GM12891 (cell line): ENCODE data around the gene MICOS13.
A peak's percentile ranks its signal among the peaks of the same experiment; 100 is the strongest.

Source experiments
- DNase-seq: peaks from one replicate; pipeline ENCODE4 v3.0.0; 2011; ENCODE audit warnings: low spot score; ENCODE audit not compliant: insufficient read length
- FAIRE-seq: peaks from 2 replicates; lab custom pipeline; 2011; peaks lifted over from hg19 to GRCh38; lab: Jason Lieb, UNC
- PAX5 ChIP-seq: IDR thresholded peaks from 2 replicates; pipeline ENCODE4 v1.6.1; 2011; ENCODE audit warnings: low read length, moderate library complexity, mild to moderate bottlenecking; ENCODE audit not compliant: insufficient read depth, severe bottlenecking
- POLR2A ChIP-seq: IDR thresholded peaks from 2 replicates; pipeline ENCODE4 v1.6.1; 2011; ENCODE audit warnings: low read depth, low read length, control low read depth
- POLR2AphosphoS5 ChIP-seq: IDR thresholded peaks from 2 replicates; pipeline ENCODE4 v1.6.1; 2011; ENCODE audit warnings: low read depth, low read length, control low read depth
- POU2F2 ChIP-seq: IDR thresholded peaks from 2 replicates; pipeline ENCODE4 v1.6.1; 2011; ENCODE audit warnings: low read depth, mild to moderate bottlenecking, control low read depth, low read length, moderate library complexity
- SPI1 ChIP-seq: IDR thresholded peaks from 2 replicates; pipeline ENCODE4 v1.6.1; 2011; ENCODE audit warnings: low read depth, low read length, control low read depth
- TAF1 ChIP-seq: IDR thresholded peaks from 2 replicates; pipeline ENCODE4 v1.6.1; 2011; ENCODE audit warnings: low read depth, low read length, control low read depth

MICOS13 gene

GRCh38 chr19:5679289-5680083 is 830 bp downstream of the MICOS13 start:
- DNase-seq (no peak), FAIRE-seq (no peak)
- TF ChIP-seq POLR2AphosphoS5 (no peak), SPI1 (no peak), TAF1 (no peak), POU2F2 (no peak), POLR2A (no peak), PAX5 (no peak)

DNA sequence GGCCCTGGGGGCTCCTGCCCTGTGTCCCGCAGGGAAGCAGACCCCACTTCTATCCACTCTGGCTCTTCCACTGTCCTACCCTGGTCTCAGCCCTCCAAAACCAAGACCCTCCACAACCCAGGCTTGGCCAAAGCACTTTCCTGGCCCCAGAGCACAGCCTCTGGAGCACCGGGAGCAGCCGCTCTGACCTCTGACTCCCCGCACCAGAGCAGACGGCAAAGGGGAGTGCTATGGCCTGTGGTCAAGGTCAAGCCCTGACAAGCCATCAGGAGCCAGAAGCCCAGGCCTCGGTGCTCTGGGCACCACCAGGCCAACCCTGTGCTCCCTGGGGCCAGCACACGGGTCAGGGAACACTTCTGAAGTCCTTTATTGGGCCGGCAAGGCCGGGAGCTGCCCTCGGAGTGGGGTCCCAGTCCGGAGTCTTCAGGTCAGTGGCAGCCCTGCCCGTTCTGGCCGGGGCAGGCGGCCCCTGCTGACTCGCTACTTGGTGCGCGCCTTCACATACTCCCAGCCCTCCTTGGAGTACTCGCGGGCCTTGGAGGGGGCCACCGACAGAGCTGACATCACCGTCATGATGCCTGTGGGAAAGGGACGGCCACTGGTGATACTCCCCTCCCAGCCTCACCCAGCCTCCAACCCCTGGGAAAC is 2.1 kb downstream of the MICOS13 start:
- no peak for DNase-seq
- no peak for FAIRE-seq
- TF ChIP-seq POLR2A (no peak), SPI1 (no peak), POLR2AphosphoS5 (no peak), POU2F2 (no peak), TAF1 (no peak), PAX5 (no peak)

- TF ChIP-seq POLR2A, result no peak
- TF ChIP-seq TAF1, result no peak
- TF ChIP-seq PAX5, result no peak
- TF ChIP-seq SPI1, result no peak
- no peak for TF ChIP-seq POLR2AphosphoS5
- TF ChIP-seq POU2F2, result no peak
- DNase-seq, result no peak
- FAIRE-seq, result no peak
Measured at GRCh38 chr19:5677580-5677979, 2.7 kb downstream of the MICOS13 start.

- TF ChIP-seq TAF1 (no peak), PAX5 (no peak), POLR2A (no peak), SPI1 (no peak), POU2F2 (no peak), POLR2AphosphoS5 (no peak)
- DNase-seq (no peak), FAIRE-seq (no peak)
Measured at GRCh38 chr19:5677136-5677535, 3.2 kb downstream of the MICOS13 start.

DNA sequence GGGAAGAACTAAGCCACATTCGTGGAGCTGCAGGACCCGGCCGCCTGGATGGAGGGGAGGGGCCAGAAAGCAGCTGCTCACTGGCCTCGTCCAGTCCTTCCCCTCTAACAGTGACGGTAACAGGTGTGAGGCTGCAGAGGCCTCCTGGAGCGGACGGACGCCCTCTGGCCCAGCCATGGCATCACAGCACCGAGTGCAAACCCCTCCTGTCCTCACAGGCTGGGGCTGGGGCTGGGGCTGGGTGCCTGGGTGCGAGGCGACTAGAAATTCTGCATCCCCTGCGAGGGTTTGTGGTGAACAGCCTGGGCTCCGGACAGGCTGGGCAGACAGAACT is 3.6 kb downstream of the MICOS13 start:
- DNase-seq (no peak), FAIRE-seq (no peak)
- TF ChIP-seq PAX5 (no peak), POLR2AphosphoS5 (no peak), POU2F2 (no peak), SPI1 (no peak), TAF1 (no peak), POLR2A (no peak)

- no peak for DNase-seq
- FAIRE-seq, result no peak
Measured at GRCh38 chr19:5676105-5676771, 4.1 kb downstream of the MICOS13 start.

DNA sequence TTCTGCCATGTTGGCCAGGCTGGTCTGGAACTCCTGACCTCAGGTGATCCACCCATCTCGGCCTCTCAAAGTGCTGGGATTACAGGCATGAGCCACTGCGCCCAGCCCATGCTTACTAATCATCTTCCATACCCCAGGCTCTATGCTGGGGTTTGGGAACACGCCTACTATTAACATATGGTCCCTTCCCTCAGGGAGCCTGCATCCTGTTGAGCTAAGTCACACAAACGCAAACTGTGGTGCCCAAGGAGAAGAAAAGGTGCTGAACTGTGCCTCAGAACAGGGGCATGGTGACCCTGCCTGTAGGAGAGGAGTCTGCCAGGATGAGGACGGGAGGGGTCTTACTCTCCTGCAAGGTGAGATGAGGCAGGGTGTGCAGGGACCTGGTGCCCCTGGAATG is 5.6 kb downstream of the MICOS13 start:
- FAIRE-seq (no peak), DNase-seq (no peak)
- TF ChIP-seq POLR2A (no peak), SPI1 (no peak), POU2F2 (no peak), TAF1 (no peak), POLR2AphosphoS5 (peak; percentile 29; the same call in 1 of the 2 replicates)

More at GRCh38 chr19:5676105-5676771, 4.1 kb downstream of the MICOS13 start:
- TF ChIP-seq PAX5 (no peak), POLR2AphosphoS5 (no peak), POU2F2 (no peak), SPI1 (no peak), POLR2A (no peak), TAF1 (no peak)

DNA sequence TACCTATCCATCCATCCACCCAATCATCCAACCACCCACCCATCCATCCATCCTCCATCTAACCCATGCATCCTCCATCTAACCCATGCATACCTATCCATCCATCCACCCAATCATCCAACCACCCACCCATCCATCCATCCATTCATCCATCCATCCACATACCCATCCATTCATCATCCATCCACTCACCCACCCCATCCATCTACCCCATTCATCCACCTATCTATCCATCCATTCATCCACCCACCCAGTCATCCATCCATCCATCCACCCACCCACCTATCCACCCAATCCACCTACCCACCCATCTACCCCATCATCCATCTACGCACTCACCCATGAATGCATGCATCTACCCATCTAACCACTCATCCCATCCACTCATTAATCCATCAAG is 6.6 kb downstream of the MICOS13 start:
- DNase-seq (no peak), FAIRE-seq (peak; percentile 92)
- TF ChIP-seq POLR2A (no peak), POLR2AphosphoS5 (no peak), POU2F2 (no peak), PAX5 (no peak), TAF1 (no peak), SPI1 (no peak)
